ENCODE data around the gene DGLUCY.

- no peak for TF ChIP-seq CTCF (IDR thresholded peaks at IDR 0.05)
- no peak for TF ChIP-seq EZH2 (IDR thresholded peaks at IDR 0.05; ENCODE audit: borderline replicate concordance, insufficient read depth, low read depth, low read length, poor library complexity, severe bottlenecking)
Observed at GRCh38 chr14:91068642-91069041, 45.2 kb upstream of the DGLUCY start.
